Measurements from ENCODE around the gene TMEM132D.

- no peak for TF ChIP-seq POLR2AphosphoS5 (IDR thresholded peaks at IDR 0.05)
- TF ChIP-seq POLR2A (IDR thresholded peaks at IDR 0.05; ENCODE audit: low read depth), result no peak
- TF ChIP-seq CTCF (IDR thresholded peaks at IDR 0.05), result no peak
Observed at GRCh38 chr12:129328235-129328634, 575.6 kb downstream of the TMEM132D start.
